Adipose tissue (tissue), 3 donors: ENCODE measurements around the gene SPINK8. TPM values are rescaled to one million over a fixed set of nuclear protein-coding genes. Genes with fewer than 3 reads are reported as not detected.
"Not testable (repeated sequence)": the region's sequence is repeated elsewhere in the genome, so short reads cannot be mapped to it uniquely, and the experiment has no call there.

Source experiments
- H3K27ac ChIP-seq: one replicate; pipeline ENCODE4 v1.5.1; 2013; ENCODE audit warnings: low read depth, low read length
- WGBS, 3 donors: extraction: QIAGEN DNeasy Blood & Tissue Kit; methylation state at CpG; one replicate each; pipeline ENCODE4 v1.1.7; 2013; 5-methylcytosine and 5-hydroxymethylcytosine counted together
- polyA plus RNA-seq, 3 donors: library from polyadenylated mRNA; stranded (reverse); fragments of 200-250 nt; gene quantifications; one replicate each; pipeline ENCODE4 v1.2.3, GENCODE V29; 2013
- donor health status: healthy with polysubstance abuse.
- donor health status: Bipolar disorder and iron deficiency.
- donor health status: healthy.

SPINK8 gene
- polyA plus RNA-seq = not detected

DNA sequence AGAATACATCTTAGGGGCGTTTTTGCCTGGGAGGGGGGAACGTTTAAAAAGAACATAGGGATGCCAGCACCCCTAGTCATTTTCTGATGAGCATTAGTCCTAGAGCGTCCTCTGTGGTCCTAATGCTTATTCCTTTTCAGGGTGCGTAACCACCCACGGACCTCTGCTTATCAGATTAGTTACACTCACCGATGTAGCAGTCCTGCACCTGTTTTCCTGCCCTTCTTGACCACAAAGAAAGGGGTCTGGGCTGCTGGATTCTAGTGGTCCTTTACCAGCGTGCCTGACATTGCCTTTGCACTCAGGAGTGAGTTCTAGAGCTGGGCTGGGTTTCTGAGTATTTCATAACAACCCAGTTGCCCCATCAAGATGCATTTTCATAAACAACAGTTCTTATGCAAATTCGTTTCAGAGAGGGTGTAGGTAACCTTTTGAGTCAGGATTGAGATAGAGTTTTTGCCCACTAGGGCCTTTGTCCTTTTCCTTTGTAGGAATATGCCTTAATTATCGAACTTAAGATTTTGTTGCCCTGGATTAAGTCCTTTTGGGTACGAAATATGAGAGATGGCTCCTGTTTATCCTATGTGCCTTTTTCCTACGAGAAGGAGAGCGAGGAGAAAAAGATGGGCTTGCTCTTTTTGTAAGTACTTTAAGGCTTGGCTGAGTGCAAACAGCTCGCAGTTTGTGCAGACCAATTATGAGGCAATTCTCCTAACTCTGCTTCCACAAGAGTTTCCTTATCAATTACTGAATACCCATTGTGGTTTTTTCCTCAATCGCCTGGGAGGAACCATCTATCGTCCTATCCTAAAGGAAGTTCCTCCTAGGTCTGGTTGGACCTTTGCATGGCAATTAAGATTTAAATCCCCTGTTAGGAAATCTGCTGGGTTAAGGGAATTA is at the start of gene SPINK8:
TSS of gene SPINK8 (minus strand) at position 316 of the 900 bp plus-strand sequence. CDS start 5,320 bp downstream, outside the sequence.
- 49 to 82% (median 58%) methylated on average over 15 of the region's 15 CpGs for WGBS, 3 donors
- not testable (repeated sequence) for H3K27ac ChIP-seq

DNA sequence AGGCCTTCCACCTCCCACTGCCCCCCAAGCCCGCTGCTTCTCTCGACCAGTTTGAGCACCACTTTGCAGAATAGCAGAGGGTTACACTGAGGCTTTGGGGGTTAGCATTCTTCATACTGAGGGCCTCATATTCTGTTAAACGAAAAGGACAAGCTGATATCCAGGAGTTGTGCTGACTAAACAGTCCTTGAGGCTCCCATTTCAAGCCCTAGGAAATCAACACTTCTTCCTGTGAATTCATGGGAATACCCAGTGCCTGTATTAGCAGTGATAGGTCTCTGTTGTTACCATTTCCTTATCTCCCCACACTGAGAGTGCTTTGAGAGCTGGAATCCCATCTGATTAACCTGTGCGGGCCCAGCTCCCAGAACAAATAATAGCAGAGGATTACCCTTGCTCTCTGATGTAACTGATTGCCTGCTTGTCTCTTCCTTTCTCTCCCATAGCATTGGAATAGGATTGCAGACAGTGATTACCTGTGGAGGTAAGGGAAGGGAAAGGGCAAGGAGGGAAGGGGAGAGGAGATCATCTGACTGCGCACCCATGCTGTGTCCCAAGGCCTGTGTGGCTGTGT is 39.5 kb upstream of the SPINK8 start:
- no peak overlapping the region for H3K27ac ChIP-seq
- 36 to 76% (median 72%) methylated on average over 5 of the region's 5 CpGs for WGBS, 3 donors

GRCh38 chr3:48372377-48372770 is 38.9 kb upstream of the SPINK8 start:
- WGBS, 3 donors = 42 to 88% (median 84%) methylated on average over 7 of the region's 7 CpGs
- no peak overlapping the region for H3K27ac ChIP-seq

GRCh38 chr3:48371651-48372376 is 38.4 kb upstream of the SPINK8 start, which contains the start of gene FBXW12:
Gene FBXW12 (plus strand): TSS chr3:48372219. CDS start chr3:48372768, 549 bp downstream.
- WGBS, 3 donors = 50 to 91% (median 87%) methylated on average over 11 of the region's 11 CpGs
- no peak within 1 kb of the TSS for H3K27ac ChIP-seq

- no peak overlapping the region for H3K27ac ChIP-seq
- WGBS, 3 donors = 65 to 78% (median 72%) methylated on average over 7 of the region's 7 CpGs
These were observed 36.9 kb upstream of the SPINK8 start for GRCh38 chr3:48370333-48370713.

GRCh38 chr3:48369693-48370332 is 36.4 kb upstream of the SPINK8 start:
- H3K27ac ChIP-seq = no peak overlapping the region
- WGBS, 3 donors = 53 to 73% (median 67%) methylated on average over 7 of the region's 7 CpGs

DNA sequence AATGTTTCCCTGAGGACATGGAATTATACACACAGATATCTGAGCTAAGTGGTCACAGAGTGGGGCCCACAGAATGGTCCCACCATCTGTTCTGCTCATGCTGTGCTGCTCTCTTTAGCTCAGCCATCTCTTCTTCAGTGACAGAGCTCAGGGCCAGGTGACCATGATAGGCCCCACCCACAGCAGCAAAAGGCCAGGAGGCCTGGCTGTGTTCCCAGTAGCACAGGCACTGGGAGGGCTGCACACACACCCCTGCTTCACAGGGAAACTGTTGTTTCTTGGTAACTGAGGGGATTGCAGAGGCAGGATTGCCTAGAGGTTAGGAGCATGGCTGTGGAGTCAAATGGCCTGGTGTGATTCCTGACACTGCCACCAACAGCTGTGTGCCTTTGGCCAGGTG is 33.7 kb upstream of the SPINK8 start:
- no peak overlapping the region for H3K27ac ChIP-seq

GRCh38 chr3:48364840-48365239 is 31.4 kb upstream of the SPINK8 start:
- WGBS, 3 donors = 65 to 77% (median 73%) methylated on average over 1 of the region's 1 CpG
- no peak overlapping the region for H3K27ac ChIP-seq

DNA sequence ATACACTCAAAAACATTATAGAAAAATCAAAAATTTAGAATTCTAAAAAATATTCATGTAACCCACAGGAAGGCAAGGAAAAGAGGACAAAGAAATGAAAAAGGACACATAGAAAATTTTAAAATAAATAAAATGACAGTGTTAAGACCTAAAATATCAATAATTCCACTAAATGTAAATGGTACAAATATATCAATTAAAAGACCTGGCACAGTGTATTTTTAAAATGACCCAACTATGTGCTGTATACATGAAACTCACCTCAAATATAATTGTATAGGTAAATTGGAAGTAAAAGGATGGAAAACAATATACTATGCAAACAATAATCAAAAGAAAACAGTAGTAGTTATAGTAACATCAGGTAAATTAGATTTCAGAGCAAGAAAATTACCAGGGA is 28.5 kb upstream of the SPINK8 start:
- no peak overlapping the region for H3K27ac ChIP-seq

DNA sequence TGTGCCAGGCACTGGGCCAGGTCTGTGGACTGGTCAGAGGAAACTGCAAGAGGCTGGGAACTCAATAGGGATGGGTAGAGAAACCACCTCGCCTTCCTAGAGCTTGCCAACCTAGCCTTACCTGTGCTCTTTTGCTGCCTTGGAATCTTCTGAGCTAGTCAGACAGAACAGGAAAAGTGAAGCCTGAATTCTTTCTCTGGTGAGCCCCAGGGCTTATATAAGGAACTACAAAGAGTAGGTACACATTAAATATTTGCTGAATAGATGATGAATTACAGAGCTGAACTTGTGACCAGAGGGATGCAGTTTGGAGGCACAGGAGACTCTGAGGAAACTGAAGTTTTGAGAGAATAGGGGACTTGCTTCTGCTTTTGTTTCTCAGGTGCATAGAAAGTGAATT is 23.0 kb upstream of the SPINK8 start:
- no peak overlapping the region for H3K27ac ChIP-seq
- WGBS, 3 donors = 71 to 85% (median 84%) methylated on average over 1 of the region's 1 CpG

DNA sequence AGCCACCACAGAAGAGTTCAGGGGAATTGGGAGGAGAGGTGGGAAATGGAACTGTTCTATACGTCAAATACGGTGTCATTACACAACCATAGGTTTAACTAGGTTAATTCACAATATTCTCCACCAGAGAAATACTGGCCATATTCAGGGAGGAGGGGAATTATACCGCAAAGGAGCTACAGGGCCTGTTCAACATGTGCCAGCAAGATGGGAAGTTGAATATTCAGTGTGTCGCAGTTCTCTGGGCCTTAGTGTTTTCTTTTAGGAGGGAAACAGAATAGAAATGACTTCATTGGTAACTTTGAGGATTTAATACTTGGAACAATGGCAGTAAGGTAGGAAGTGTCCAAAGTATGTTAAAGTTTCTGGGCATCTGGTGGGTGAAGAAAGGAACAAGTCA is 20.5 kb upstream of the SPINK8 start:
- 89 to 96% (median 91%) methylated on average over 4 of the region's 4 CpGs for WGBS, 3 donors
- H3K27ac ChIP-seq = no peak overlapping the region

- H3K27ac ChIP-seq = no peak overlapping the region
- WGBS, 3 donors = 81 to 87% (median 82%) methylated on average over 6 of the region's 6 CpGs
These were observed 19.1 kb upstream of the SPINK8 start for GRCh38 chr3:48352546-48352945.

DNA sequence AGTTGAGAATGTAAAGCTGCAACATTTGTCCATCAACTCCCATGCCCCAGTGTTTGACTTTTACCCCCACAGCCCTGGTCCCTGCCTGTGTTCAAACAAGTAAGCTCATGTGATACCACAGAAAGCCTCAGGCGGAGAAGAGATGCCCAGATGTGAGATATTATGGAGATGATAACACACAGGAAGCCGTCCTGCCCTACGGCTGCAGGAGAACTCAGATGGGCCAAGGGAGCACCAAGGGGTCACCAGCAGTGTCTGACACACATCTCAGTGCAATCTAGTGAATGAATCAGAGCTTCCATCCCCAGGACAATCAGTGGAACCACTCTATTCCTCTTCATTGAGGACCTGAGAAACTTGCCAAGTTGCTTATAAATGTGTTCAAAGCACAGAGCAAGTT is 14.0 kb upstream of the SPINK8 start:
- H3K27ac ChIP-seq = no peak overlapping the region
- WGBS, 3 donors = 73 to 83% (median 79%) methylated on average over 3 of the region's 3 CpGs

GRCh38 chr3:48345946-48346572 is 12.6 kb upstream of the SPINK8 start:
- WGBS, 3 donors = 82 to 88% (median 87%) methylated on average over 2 of the region's 2 CpGs
- H3K27ac ChIP-seq = no peak overlapping the region

DNA sequence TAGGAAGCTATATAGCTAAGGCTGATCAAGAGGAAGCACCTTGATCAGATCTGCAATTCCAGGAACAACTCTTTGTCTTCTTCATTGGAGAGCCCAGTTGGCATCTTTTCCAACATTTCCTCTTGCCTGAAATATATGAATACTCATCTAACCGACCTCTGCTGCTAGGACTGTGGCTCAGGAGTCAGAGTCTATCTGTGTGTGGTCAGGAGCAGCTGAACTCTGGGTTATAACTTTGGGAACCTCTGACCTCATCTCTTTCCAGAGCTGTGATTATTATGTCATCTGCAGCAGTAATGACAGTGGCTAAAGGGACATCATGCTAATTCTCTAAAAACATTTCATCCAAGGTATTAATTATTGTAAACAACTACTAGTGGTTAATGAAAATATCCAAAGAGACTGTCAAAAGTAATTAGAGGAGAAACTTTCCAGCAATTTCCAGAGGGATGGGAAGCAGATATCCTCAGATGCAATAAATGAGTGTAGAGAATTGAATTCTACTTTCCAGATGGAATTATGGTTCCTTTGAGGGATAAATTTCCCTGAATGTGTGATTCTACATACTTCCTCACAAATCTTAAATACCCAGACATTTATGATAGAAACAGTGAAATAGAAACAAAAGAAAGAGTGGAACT is 11.5 kb upstream of the SPINK8 start:
- WGBS, 3 donors = 9 to 65% (median 14%) methylated on average over 1 of the region's 1 CpG

DNA sequence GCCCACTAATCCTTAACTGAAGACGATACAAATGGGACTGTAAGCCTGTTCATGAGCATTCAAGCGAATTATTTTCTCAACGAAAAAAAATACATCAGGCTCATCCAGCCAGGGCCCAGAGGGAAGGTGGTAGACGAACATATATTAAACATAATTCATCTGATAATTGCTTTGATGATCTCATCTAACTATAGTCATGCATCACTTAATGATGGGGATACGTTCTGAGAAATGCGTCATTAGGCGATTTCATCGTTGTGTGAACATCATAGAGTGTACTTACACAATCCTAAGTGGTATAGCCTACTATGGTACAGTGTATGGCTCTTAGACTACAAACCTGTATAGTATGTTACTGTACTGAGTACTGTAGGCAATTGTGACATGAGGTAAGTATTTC is 10.0 kb upstream of the SPINK8 start:
- 86 to 94% (median 91%) methylated on average over 8 of the region's 8 CpGs for WGBS, 3 donors
- no peak overlapping the region for H3K27ac ChIP-seq

More for the DNA sequence above, 11.5 kb upstream of the SPINK8 start:
- no peak overlapping the region for H3K27ac ChIP-seq

GRCh38 chr3:48338635-48339034 is 5.2 kb upstream of the SPINK8 start:
- WGBS, 3 donors = 34 to 50% (median 37%) methylated on average over 4 of the region's 4 CpGs
- H3K27ac ChIP-seq = no peak overlapping the region

DNA sequence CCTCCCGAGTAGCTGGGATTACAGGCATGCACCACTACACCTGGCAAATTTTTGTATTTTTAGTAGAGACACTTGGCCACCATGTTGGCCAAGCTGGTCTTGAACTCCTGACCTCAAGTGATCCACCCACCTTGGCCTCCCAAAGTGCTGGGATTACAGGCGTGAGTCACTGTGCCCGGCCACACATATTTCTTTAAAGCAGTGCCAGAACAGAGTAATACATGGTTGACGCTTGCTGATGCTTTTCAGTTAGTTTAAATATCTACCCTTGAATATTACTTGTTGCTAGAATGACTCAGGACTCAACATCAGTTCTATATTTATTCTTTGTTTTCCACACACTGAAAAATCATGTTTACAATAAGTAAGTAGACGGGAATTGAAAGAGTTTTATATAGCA is 4.1 kb upstream of the SPINK8 start:
- not testable (repeated sequence) for H3K27ac ChIP-seq
- WGBS, 3 donors = 82 to 85% (median 84%) methylated on average over 5 of the region's 5 CpGs
